Germinal center (tissue), 1 donor: ENCODE results near the gene TJP1.
"Not testable (repeated sequence)": the region's sequence is repeated elsewhere in the genome, so short reads cannot be mapped to it uniquely, and the experiment has no call there.

Experiments
- DNase-seq: peaks from one replicate; pipeline ENCODE4 v3.0.0; 2012; ENCODE audit warnings: mixed read lengths, low spot score

Gene TJP1

DNA sequence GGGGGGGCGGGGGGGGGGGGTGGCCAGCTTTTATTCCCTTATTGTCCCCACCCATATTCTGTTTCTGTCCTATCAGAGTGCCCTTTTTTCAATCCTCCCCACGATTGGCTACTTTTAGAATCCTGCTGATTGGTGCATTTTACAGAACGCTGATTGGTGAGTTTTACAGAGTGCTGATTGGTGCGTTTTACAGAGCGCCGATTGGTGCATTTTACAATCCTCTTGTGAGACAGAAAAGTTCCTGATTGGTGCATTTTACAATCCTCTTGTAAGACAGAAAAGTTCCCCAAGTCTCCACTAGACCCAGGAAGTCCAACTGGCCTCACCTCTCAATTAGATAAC, 164.8 kb downstream of the TJP1 start:
- DNase-seq, result not testable (repeated sequence)

DNA sequence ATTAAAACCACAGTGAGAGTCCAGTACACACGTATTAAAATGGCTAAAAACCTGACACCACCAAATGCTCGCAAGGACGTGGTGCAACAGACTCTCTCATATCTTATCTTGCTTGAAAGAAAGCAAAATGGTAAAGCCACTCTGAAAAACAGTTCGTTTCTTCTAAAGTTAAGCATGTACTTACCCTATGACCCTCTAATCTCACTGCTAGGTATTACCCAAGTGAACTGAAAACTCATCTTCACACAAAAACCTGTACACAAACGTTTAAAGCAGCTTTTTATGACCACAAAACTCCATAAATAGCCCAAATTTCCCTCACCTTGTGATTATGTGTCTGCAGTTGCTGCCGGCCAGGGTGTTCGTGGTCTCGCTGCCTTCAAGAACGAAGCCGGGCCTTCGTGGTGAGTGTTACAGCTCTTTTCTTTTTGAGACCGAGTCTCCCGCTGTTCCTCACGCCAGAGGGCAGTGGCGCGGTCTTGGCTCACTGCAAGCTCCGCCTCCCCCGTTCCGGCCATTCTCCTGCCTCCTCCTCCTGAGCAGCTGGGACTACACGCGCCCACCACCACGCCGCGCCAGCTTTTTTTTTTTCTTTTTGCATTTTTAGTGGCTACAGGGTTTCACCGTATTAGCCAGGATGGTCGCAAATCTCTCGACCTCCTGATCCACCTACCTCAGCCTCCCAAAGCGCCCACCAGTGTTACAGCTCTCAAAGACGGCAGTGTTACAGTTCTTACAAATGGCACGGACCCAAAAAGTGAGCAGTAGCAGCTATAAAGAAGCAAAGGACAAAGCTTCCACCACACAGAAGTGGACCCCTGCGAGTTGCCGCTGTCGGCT, 165.4 kb downstream of the TJP1 start:
- no peak for DNase-seq

DNA sequence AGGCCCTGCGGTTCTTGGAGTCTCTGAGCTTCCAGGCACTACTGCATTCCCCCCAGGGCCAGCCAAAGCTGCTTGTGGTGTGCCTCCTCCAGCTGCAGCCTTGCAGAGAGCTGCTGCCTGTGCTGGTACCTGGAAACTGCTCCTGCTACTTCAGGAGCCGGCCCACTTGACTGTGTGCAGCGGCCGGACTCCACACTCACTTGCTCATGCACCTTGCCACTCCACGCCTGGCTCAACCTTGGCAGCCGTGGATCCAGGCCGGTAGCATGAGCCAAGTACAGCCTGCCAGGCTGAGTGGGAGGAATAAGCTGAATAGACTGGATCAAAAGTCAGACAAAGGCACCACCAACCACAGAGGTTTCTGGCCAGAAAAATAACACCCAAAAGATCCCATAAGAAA, 169.7 kb downstream of the TJP1 start:
- DNase-seq, result no peak

DNA sequence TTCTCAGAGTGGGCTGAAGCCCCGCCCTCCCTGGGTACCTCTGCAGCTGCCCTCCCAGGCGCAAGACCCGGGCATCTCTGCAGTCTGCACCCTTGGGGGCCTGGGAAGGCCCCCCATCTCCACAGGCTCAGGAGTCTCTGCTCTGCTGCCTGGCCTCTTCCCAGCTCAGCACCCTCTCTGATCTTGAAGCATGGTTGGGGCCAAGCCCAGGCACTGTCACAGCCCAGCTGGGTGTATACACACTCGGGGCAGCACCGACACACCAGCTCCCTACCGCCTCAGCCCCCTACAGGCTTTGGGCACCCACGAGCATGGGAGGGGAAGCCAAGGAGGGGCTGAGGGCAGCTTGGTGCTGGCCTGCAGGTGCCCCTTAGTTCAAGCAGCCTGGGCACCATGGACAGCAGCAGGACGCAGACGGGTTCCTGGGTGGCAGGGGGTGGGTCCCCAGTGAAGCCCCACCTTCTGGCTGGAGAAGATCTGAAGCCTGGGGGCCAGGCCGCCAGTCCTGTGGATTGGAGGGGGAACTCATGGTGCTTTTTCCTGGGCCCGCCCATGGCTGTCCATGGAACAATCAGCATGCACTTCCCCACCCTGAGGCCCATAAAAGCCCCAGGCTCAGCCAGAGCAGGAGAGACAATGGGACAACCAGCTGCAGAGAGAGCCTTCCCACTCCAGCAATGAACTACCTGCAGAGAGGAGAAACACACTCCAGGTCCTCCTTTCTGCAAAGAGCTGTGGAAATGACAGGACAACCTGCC, 170.6 kb downstream of the TJP1 start:
- DNase-seq, result no peak
